GM21717 (cell line): ENCODE data around the gene CMTM4.
"Not testable (repeated sequence)": the region's sequence is repeated elsewhere in the genome, so short reads cannot be mapped to it uniquely, and the experiment has no call there.

Experiments
- ATAC-seq: cut with Tn5 transposase; IDR thresholded peaks from one replicate; pipeline ENCODE4 v1.9.1; 2021; ENCODE audit warnings: mild to moderate bottlenecking, moderate library complexity; ENCODE audit not compliant: unreplicated experiment

The CMTM4 gene

GRCh38 chr16:66676599-66676998, 19.9 kb downstream of the CMTM4 start:
- ATAC-seq, result no peak

- ATAC-seq, result no peak
Measured at GRCh38 chr16:66673691-66674090, 22.9 kb downstream of the CMTM4 start.

GRCh38 chr16:66670691-66671388, 25.7 kb downstream of the CMTM4 start:
- ATAC-seq, result no peak

- no peak for ATAC-seq
Measured at GRCh38 chr16:66668777-66669444, 27.6 kb downstream of the CMTM4 start.

- no peak for ATAC-seq
Measured at GRCh38 chr16:66667944-66668343, 28.6 kb downstream of the CMTM4 start.

- no peak for ATAC-seq
Measured at GRCh38 chr16:66662445-66663194, 33.9 kb downstream of the CMTM4 start.

- not testable (repeated sequence) for ATAC-seq
Measured at GRCh38 chr16:66661671-66662346, 34.7 kb downstream of the CMTM4 start.

GRCh38 chr16:66661210-66661560, 35.4 kb downstream of the CMTM4 start:
- ATAC-seq, result no peak

- ATAC-seq, result no peak
Measured at GRCh38 chr16:66660422-66661209, 35.9 kb downstream of the CMTM4 start.

- no peak for ATAC-seq
Measured at GRCh38 chr16:66658860-66659190, 37.7 kb downstream of the CMTM4 start.

GRCh38 chr16:66658143-66658859, 38.2 kb downstream of the CMTM4 start:
- ATAC-seq, result no peak

GRCh38 chr16:66656547-66656946, 40.0 kb downstream of the CMTM4 start:
- ATAC-seq, result no peak

- ATAC-seq, result no peak
Measured at GRCh38 chr16:66653581-66654350, 42.8 kb downstream of the CMTM4 start.

- no peak for ATAC-seq
Measured at GRCh38 chr16:66652661-66653360, 43.7 kb downstream of the CMTM4 start.

- ATAC-seq, result no peak
Measured at GRCh38 chr16:66651965-66652364, 44.6 kb downstream of the CMTM4 start.

GRCh38 chr16:66651474-66651765, 45.1 kb downstream of the CMTM4 start:
- no peak for ATAC-seq

GRCh38 chr16:66650707-66651473, 45.7 kb downstream of the CMTM4 start:
- peak; percentile 97 for ATAC-seq

- ATAC-seq, result no peak
Measured at GRCh38 chr16:66649636-66650205, 46.8 kb downstream of the CMTM4 start.
